ENCODE data around the gene CCDC3.

CCDC3 gene

GRCh38 chr10:12960941-12961340, 40.6 kb downstream of the CCDC3 start:
- DNase-seq = no peak

DNA sequence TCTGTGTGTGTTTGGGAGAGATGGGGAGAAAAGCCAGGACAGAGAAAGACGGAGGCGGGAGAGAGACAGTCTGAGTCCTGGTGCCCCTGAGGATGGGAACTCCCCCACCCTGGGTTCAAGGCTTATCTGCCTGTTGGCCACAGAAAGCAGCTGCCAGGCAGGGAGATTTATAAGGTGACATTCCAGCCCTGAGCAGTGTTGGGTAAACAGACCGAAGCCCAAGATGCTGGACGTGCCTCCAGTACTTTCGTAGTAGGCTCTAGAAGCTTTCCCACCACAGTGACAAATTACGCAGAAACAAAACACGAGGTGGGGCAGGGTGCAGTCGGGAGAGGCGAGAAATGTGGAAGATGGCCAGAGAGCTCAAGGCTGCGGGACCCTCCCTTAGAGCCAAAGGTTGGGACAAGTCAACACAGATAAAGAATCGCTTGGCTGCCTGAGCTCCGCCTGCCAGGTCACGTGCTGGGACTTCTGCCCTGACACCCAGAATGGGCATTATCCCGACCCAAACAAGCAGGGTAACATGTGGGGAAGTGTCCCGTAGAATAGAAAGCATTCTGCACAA, 41.1 kb downstream of the CCDC3 start:
- DNase-seq = no peak

GRCh38 chr10:12958546-12959110, 42.9 kb downstream of the CCDC3 start:
- no peak for DNase-seq

GRCh38 chr10:12957081-12957480, 44.4 kb downstream of the CCDC3 start:
- no peak for DNase-seq

DNA sequence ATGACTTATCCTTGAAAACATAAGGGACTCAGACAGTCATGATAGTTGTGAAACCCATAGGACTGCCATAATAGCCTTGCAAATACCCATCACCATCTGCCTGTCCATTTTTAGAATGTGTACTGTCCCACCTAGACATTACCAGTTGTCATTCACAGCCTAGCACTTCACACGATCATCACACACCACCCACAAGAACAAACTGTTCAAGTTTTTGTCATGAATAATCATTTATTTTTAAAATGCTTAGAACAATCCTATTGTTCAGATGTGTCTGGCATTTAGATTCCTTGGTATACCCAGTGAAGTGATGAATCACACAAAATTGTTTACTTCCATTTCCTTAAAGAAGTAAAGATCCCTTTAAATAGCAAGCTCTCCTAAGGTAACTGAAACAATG, 46.6 kb downstream of the CCDC3 start:
- no peak for DNase-seq

- no peak for DNase-seq
These were observed 50.9 kb downstream of the CCDC3 start for GRCh38 chr10:12950583-12951128.

DNA sequence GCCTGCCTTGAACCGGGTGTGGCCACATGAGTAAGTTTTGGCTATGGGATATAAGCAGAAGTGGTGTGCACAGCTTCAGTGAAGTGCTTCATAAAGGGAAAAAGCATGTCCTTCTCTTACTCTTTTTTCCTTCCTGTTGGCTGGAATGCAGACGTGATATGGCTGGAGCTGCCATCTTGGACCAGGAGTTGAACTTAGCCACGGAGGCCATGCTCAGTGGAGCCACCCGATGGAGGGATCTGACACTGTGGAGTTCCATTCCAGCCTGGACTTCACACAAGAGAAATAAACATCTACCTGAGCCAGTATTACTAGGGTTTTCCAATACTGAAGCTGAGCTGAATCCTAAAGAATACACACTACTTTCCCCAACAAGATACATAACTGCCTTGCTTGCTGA, 52.3 kb downstream of the CCDC3 start:
- DNase-seq = peak in 1 of 4 experiments; percentile 1

DNA sequence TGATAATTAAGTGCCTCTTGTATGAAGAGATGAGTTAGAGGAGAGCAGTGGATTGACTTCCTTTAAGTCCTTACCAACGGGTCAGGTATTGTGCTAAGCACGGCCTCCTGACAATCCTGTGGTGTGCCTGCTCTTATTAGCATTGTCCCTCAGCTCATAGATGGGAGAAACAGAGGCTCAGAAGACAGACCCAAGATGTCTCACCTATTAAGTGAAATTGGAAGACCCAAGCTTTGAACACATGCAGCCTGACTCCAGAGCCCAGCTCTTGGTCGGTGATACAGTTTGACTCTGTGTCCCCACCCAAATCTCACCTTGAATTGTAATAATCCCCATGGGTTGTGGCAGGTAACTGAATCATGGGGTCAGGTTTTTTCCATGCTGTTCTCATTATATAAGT, 53.8 kb downstream of the CCDC3 start:
- no peak for DNase-seq

DNA sequence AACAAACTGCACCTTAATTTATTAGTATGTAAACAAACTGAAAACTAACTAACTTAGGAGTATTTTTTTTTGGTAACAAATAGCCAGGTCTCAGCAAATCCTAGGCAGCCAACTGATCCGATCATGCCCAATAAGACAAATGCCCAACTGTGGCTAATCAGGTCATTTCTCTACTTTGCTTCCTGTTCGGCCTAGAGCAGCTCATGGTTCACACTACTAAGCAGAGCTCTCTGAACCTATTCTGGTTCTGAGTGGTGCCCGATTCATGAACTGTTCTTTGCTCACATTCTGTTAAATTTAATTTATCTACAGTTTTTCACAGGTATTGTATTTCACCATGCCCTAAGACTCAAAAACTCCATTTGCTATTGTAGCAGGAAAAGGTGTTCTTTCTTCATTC, 55.1 kb downstream of the CCDC3 start:
- DNase-seq = no peak

DNA sequence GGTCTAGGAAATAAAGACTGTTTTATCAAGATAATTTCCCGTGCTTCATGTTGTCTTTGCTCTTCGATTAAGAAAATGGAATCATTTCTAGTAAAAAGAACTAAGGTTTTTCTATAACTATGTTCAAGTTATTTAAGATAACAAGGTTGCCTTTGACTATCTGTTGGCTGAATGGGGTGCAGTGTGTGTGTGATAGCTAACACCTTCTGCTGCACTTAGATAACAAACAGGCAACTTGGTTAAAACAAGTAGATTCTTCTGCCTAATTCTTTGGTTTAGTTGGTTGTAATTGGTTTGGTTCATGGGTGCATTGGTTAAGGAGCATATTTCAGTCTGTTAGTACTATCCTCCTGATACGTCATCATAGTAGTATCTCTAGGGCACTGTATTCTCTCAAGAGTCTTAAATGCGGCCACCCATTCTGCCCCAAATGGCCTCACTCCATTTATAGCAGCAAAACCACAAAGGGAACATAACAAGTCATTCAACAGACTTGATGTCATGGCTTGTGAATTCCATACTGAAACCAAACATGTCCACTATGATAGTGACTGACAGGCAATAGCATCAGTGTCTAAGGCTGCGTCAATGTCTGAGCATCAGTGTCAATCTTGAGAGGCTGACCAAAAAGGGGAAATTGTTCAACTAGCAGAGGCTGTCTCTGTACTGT, 55.7 kb downstream of the CCDC3 start:
- peak in 1 of 4 experiments; percentile 1 for DNase-seq

DNA sequence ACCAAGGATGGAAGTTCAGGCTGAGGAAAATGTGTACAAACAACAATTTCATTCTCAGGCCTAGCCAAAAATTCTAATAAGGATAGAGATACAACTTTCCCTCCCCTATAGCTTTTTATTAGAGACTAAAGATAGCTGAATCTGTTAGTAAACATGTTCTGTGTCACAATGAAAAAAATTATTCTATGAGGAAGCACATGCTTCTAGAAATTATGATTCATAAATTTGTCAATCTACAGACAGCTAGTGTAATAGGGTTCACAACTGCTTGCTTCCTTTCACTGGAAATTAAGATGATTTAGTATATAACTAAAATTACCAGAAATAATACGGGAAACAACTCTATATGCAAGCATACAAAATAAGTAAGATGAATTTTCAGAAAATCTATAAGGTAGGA, 56.6 kb downstream of the CCDC3 start:
- DNase-seq = peak in 1 of 4 experiments; percentile 36

- DNase-seq = no peak
These were observed 58.1 kb downstream of the CCDC3 start for GRCh38 chr10:12943425-12943824.

DNA sequence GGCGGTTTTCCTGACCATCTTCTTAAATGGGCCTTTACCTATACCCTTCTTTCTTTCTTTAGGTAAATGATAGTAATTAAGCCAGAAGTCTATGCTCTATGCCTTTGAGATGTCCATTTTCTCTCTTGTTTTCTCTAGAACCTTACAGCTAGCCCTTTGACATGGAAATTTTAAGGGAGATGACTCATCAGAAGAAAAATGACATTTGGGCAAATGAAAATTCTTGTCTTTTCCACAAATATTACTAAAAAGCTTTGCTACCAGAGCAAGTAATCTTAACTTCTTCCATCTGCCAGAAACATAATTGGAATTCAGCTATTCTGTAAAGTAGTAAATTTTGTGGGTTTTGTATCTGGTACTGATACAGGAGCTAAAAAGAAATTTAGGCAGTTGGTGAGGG, 59.5 kb downstream of the CCDC3 start:
- no peak for DNase-seq

DNA sequence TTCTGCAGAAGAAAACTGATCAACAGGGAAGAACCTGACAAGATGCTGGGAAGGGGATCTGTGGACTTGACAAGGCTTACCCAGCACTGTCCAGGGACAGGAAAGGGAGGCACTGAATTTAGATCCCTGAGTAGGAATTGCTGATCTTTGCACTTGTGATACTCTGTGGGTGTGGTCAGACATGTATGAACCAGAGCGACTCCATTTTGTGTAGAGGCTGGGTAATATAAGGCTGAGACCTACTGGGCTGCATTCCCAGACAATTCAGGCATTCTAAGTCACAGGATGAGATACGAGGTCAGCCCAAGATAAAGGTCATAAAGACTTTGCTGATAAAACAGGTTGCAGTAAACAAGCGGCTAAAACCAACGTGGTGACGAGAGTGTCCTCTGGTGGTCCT, 60.7 kb downstream of the CCDC3 start:
- no peak for DNase-seq

- no peak for DNase-seq
These were observed 63.2 kb downstream of the CCDC3 start for GRCh38 chr10:12938271-12938670.

DNA sequence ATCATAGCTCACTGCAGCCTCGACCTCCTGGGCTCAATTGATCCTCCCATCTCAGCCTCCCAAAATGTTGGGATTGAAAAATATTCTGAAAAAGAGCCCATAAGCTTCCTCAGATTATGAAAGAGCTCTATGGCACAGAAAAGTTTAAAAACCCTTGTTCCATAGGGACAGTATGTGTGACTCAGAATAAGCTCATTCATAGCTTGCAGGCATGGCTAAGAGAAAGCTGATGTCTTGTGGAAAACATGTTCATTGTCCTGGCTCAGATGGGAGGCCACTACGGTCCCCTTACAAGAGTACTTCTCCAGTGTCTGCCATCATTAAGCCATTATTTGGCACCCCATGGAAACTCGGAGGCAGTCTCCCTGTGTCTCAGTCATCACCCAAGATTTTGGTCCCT, 64.0 kb downstream of the CCDC3 start:
- DNase-seq = no peak

DNA sequence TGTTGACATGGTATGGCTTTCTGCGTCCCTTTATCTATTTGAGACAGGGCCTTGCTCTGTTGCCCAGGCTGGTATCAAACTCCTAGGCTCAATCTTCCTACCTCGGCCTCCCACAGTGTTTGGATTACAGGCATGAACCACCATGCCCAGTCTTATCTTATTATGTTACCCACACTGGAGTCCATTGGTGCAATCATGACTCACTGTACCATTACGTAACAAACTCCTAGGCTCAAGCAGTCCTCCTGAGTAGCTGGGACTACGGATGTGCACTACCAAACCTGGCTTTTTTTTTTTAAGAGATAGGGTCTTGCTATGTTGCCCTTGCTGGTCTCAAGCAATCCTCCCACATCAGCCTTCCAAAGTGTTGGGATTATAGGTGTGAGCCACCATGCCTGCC, 66.7 kb downstream of the CCDC3 start:
- peak; percentile 28 to 56 (median 40) for DNase-seq

- DNase-seq = no peak
These were observed 72.1 kb downstream of the CCDC3 start for GRCh38 chr10:12929381-12929780.

GRCh38 chr10:12928571-12928970, 72.9 kb downstream of the CCDC3 start:
- DNase-seq = no peak

DNA sequence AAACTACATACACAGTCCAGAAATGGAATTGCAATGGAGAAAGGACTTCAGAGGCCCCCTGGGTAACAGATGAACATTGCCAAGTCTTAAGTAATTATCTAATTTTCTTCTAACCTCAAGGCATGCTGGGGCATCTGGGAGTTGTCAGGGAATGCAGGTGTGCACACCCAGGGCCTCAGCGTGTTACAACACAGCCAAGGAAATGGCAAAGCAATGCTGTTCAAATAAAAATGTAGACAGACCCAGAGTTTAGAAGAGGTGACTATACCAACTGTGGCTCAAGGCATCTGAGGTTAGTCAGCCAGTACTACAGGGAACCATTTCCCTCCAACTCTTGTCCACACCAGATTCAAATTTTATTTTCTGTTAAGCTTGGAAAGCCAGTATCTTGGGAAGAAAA, 73.6 kb downstream of the CCDC3 start:
- no peak for DNase-seq

GRCh38 chr10:12925845-12926244, 75.7 kb downstream of the CCDC3 start:
- no peak for DNase-seq

DNA sequence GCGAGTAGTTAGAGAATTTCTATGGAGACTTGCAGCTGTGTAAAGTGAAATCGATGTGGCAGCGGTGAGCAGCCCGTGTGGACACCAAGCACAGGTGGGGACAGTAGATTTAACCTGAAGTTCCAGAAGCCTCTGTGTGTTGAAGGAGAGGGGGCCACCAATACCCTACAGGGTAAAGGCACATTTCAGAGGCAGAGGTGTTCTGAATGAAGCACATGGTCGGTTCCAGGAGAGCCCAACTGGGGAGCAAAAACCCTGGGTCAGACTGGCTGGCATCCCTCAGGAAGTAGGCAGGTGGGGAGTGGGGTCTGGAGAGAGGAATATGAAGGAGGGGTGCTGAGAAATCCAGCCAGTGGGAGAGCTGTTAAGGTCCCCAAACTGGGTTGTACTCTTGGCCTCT, 76.6 kb downstream of the CCDC3 start:
- no peak for DNase-seq

DNA sequence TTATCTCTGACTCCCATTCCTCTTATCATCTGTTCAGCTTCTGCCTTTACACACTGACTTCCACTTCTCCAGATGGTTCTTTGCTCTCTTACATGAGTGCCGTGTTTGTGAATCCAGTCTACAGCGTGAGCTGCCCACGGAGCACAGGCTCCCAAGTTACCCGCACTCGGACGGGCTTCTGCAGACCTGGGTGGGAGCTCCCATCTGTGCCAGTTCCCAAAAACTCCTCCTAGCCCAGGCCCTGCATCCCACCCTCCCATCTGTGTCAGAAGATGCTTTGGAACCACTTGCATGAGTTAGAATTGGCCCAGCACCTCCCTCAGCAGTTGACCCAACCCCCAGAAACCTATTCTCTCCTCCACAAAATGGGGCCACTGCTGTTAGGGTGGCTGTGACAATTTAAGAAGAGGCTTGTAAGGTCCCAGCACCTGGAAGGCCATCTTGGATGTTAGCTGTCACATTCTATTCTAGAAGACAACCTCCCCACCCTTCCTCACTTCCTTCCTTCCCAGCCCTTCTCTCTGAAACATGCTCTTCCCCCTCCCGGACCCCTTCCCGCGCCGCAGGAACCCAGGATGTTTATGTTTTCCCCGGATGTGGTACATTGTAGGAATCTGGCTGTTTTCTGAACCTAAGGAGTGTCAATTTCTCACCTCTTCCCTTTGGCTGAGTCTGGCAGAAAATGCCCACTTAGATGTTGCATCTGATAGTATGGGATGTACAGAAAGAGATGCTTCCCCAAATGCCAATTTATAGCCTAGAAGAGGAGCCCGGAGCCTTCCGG, 79.2 kb downstream of the CCDC3 start:
- DNase-seq = no peak

Data from suppressor macrophage (primary cell).